Choroid plexus epithelial cell (primary cell): ENCODE measurements around the gene RIC8A.

Experiments used
- DNase-seq: peaks from one replicate; pipeline ENCODE4 v3.0.0-alpha.2; 2010; ENCODE audit warnings: low read depth
- H3K4me3 ChIP-seq: 2 replicates; pipeline ENCODE4 v1.5.1; 2011; ENCODE audit warnings: low read depth, mild to moderate bottlenecking, control low read depth, low read length, moderate library complexity
- CTCF ChIP-seq: conservative IDR thresholded peaks from 2 replicates; pipeline ENCODE4 v1.5.1; 2011; ENCODE audit warnings: low read depth, mild to moderate bottlenecking, control low read depth, inconsistent platforms, low read length, moderate library complexity

RIC8A gene

GRCh38 chr11:211295-211694 lies 3.8 kb downstream of the RIC8A start:
- DNase-seq, result no peak
- TF ChIP-seq CTCF, result no peak
- no peak overlapping the region for H3K4me3 ChIP-seq

DNA sequence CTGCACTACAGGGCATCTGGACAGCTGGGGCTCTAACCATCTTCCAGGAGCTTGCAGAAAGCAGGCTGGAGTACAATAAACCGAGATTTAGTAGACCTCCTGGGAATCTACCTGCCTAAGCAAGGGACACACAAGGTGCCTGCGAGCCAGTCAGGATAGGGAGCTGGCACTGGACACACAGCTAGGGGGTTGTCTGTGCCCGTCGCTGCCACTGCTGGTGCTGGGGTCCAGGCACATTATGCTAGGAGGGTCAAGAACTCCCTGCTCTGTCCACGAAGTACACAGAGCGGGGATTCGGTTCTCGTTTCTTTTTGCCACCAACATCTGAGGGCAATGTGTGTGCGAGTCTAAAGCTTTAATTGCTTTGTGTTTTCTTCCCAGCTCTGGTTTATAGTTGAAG lies 4.2 kb downstream of the RIC8A start:
- TF ChIP-seq CTCF, result no peak
- DNase-seq, result no peak
- no peak overlapping the region for H3K4me3 ChIP-seq

DNA sequence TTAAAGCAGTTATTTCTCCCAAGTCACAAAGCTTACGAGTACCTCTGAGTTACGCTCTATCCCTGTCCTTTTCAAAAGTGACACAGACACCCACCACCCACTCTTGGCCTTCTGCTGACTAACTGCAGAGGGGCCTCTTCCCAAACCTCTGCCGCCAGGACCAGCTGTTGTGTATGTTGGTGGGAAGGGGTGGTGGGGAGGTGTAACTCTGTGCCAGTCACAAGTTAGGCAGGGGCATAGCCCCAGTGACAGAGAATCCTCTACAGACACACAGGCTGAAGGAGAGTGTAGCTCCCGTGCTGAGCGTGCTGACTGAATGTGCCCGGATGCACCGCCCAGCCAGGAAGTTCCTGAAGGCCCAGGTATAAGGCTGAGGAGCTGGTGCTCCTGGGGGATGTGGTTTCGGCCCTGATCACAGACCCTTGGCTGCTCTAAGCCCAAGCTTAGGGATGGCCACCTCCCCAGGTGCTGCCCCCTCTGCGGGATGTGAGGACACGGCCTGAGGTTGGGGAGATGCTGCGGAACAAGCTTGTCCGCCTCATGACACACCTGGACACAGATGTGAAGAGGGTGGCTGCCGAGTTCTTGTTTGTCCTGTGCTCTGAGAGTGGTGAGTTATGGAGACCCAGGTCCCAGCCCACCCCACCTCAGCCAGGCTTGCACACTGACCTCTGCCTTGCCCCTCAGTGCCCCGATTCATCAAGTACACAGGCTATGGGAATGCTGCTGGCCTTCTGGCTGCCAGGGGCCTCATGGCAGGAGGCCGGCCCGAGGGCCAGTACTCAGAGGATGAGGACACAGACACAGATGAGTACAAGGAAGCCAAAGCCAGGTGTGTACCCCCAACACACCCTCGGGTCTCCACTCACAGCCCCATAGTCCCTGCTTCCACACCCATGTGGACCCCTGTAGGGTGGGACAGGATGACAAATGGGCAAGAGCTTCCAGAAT lies 4.9 kb downstream of the RIC8A start:
- DNase-seq, result no peak
- TF ChIP-seq CTCF, result no peak
- no peak overlapping the region for H3K4me3 ChIP-seq

- H3K4me3 ChIP-seq, result no peak overlapping the region
- TF ChIP-seq CTCF, result no peak
- DNase-seq, result no peak
Observed at GRCh38 chr11:213111-213510, 5.6 kb downstream of the RIC8A start.

DNA sequence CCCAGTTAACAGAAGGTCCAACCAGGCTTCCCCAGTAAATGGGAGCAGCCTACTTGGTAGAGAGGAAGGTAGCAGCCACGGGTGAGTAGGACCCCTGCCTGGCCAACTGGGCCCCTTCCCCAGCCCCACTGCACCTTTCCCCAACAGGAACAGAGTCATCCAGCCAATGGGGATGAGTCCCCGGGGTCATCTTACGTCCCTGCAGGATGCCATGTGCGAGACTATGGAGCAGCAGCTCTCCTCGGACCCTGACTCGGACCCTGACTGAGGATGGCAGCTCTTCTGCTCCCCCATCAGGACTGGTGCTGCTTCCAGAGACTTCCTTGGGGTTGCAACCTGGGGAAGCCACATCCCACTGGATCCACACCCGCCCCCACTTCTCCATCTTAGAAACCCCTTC lies 6.6 kb downstream of the RIC8A start:
- DNase-seq, result no peak
- no peak overlapping the region for H3K4me3 ChIP-seq
- no peak for TF ChIP-seq CTCF

DNA sequence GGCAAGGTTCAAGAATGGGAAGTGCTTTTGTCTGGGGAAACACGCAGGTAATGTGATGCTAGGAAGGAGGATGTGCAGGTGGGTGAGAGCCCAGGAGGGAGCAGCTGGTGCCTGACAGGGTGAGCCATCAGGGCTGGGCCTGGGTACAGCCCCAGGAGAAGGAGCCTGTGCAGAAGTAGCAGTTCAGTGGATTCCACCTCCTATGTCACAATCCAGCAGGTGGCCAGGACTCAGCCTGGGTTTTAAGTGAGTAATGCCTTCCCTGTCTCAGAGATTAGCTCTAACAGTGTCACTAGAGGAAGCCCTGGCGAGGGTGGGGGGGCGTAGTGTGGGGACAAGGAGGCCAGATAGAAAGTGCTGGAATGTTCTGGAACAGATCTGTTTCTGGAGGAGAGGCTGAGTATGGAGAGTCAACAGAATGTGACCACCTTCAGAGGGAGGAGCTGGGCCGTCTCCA lies 8.1 kb downstream of the RIC8A start:
- DNase-seq, result no peak

More for the DNA sequence above, 8.1 kb downstream of the RIC8A start:
- no peak overlapping the region for H3K4me3 ChIP-seq
- TF ChIP-seq CTCF, result no peak
